Fibroblast of lung (primary cell): ENCODE results near the gene STIM1. TPM values are rescaled to one million over a fixed set of nuclear protein-coding genes. Genes with fewer than 3 reads are reported as not detected.
A peak's percentile ranks its signal among the peaks of the same experiment; 100 is the strongest.

Source experiments
- DNase-seq, 2 donors: peaks; one replicate each; pipeline versions ENCODE4 v3.0.0 to v3.0.0-alpha.2; 2010; ENCODE audit warnings: low read depth in 2 of 2
- H2AFZ ChIP-seq: 2 replicates; pipeline ENCODE4 v1.5.1; 2012; ENCODE audit warnings: low read length, control low read depth, inconsistent platforms
- H3K27ac ChIP-seq: 2 replicates; pipeline ENCODE4 v1.5.1; 2011; ENCODE audit warnings: low read length, control low read depth; ENCODE audit not compliant: insufficient read depth
- H3K27me3 ChIP-seq: 2 replicates; pipeline ENCODE4 v1.5.1; 2011; ENCODE audit warnings: mild to moderate bottlenecking, low read length; ENCODE audit not compliant: control insufficient read depth, insufficient read depth
- H3K36me3 ChIP-seq: 2 replicates; pipeline ENCODE4 v1.5.1; 2011; ENCODE audit warnings: low read length; ENCODE audit not compliant: control insufficient read depth, insufficient read depth
- H3K4me1 ChIP-seq: 2 replicates; pipeline ENCODE4 v1.5.1; 2011; ENCODE audit warnings: low read length; ENCODE audit not compliant: control insufficient read depth, insufficient read depth; ENCODE audit errors: extremely low read depth
- H3K4me2 ChIP-seq: 2 replicates; pipeline ENCODE4 v1.5.1; 2011; ENCODE audit warnings: low read length, control low read depth; ENCODE audit not compliant: insufficient read depth; ENCODE audit errors: extremely low read depth
- H3K4me3 ChIP-seq, 4 experiments: fragments of 200-600 bp in 1 of 4; sonication (generic) in 1 of 4; replicated peaks in 1 of 4; 2 replicates each; pipeline ENCODE4 v1.5.1; 2011 to 2016; ENCODE audit warnings: low read length in 4 of 4, low read depth in 3 of 4, mild to moderate bottlenecking in 3 of 4, control low read depth in 2 of 4, inconsistent platforms in 1 of 4, mixed read lengths in 1 of 4; ENCODE audit not compliant: insufficient read depth in 1 of 4; ENCODE audit errors: control extremely low read depth in 1 of 4
- H3K79me2 ChIP-seq: 2 replicates; pipeline ENCODE4 v1.5.1; 2012; ENCODE audit warnings: mild to moderate bottlenecking, low read length, inconsistent platforms; ENCODE audit not compliant: control insufficient read depth, insufficient read depth
- H3K9ac ChIP-seq: 2 replicates; pipeline ENCODE4 v1.5.1; 2011; ENCODE audit warnings: mild to moderate bottlenecking, low read length, control low read depth; ENCODE audit not compliant: insufficient read depth
- H3K9me3 ChIP-seq: 2 replicates; pipeline ENCODE4 v1.5.1; 2012; ENCODE audit warnings: low read depth, low read length; ENCODE audit not compliant: control insufficient read depth, insufficient read depth
- H4K20me1 ChIP-seq: 2 replicates; pipeline ENCODE4 v1.5.1; 2011; ENCODE audit warnings: low read length; ENCODE audit not compliant: control insufficient read depth, insufficient read depth; ENCODE audit errors: extremely low read depth
- CTCF ChIP-seq, 2 donors: IDR thresholded peaks in 1 of 2; conservative IDR thresholded peaks in 1 of 2; 1 replicate in 1 of 2; 2 replicates in 1 of 2; pipeline ENCODE4 v1.5.1; 2011 to 2012; ENCODE audit warnings: low read length in 2 of 2, control low read depth in 1 of 2, inconsistent platforms in 1 of 2, low read depth in 1 of 2, mild to moderate bottlenecking in 1 of 2
- EZH2 ChIP-seq: IDR thresholded peaks from 2 replicates; pipeline ENCODE4 v1.5.1; 2012; ENCODE audit warnings: low read length, control low read depth, mild to moderate bottlenecking; ENCODE audit errors: missing control alignments
- polyA plus RNA-seq, 2 donors: library from polyadenylated mRNA; depleted of rRNA in 1 of 2; stranded (reverse) in 1 of 2; unstranded in 1 of 2; fragments of >200 nt; gene quantifications; 2 replicates each; pipeline ENCODE4 v1.2.1, GENCODE V29; 2011 to 2012; ENCODE audit warnings: missing spikeins in 1 of 2
- total RNA-seq: library from RNA; depleted of rRNA; stranded (reverse); fragments of >200 nt; gene quantifications from 2 replicates; pipeline ENCODE4 v1.2.1, GENCODE V29; 2014

STIM1 gene
- total and polyA plus RNA-seq, 2 donors (not counting 1 experiment from before 2014, with no cell fraction given): 38.1 to 44.6 TPM

DNA sequence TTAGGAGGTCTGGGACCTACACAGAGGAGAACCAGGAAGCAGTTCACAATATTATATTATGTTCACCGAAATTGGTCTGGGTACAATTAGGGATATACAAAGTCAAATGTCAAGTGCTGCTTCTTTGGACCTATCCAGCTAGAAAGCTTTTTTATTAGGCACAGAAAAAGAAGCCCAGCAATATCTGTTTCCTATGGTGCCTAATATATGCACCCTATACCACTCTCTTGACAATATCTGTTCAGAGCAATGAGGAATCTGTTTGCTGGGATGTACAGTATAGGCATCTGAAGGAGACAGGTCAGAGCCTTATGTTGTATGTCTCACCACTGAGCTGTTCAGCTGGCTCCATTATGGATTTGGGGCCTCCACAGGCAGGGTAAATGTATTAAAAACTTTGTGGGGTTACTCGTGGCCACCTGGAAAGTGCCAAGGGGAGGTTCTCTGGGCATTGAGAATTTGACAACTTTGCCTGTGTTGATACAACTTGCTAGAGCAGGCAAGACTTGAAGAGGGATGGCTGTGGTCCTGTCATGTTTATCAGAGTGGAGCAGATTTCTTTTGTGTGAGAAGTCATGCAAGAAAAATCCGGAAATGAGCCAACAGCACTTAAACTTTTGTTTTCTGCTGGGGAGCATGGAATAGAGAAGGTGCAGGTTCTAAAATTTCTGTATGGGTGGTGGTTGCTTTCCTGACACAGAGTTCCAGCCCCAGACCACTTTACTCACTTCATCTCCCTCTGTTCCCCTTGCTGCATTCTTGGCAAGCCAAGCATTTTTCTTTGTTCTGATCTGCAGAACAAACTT, 10.1 kb downstream of the STIM1 start:
- Histone ChIP-seq H3K27me3 (no peaks in the 10 kb centered on the region), H3K27ac (no peak overlapping the region), H4K20me1 (no peaks in the 10 kb centered on the region), H3K9me3 (no peaks in the 10 kb centered on the region), H3K4me1 (peaks cover 2% of the 10 kb centered on the region), H3K4me3 (no peak overlapping the region), H2AFZ (no peak overlapping the region), H3K36me3 (no peaks in the 10 kb centered on the region), H3K79me2 (no peaks in the 10 kb centered on the region), H3K9ac (no peak overlapping the region), H3K4me2 (peak overlapping the region; percentile 4)
- peak; percentile 66 to 83 for DNase-seq
- no peak for TF ChIP-seq EZH2
- no peak for TF ChIP-seq CTCF (conservative IDR thresholded peaks at IDR 0.05 in 1 of 2, IDR thresholded peaks at IDR 0.05 in 1 of 2; ENCODE audit: low read depth in 1 of 2, low read length in 2 of 2)

DNA sequence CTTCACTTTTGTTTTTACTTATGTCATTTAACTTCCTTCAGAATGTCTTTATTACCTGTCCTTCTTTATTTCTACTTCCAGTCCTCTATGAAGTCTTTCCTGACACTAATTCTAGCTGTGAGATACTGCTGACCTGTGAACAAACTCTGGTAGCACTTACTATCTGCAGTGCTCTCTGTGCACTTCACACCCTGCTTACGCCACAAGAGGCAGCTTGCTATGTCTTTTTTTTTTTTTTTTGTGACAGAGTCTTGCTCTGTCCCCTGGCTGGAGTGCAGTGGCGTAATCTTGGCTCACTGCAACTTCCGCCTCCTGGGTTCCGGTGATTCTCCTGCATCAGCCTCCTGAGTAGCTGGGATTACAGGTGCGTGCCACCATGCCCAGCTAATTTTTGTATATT, 10.7 kb downstream of the STIM1 start:
- Histone ChIP-seq H3K79me2 (no peaks in the 10 kb centered on the region), H3K27me3 (no peaks in the 10 kb centered on the region), H3K9me3 (no peaks in the 10 kb centered on the region), H4K20me1 (no peaks in the 10 kb centered on the region), H3K9ac (no peak overlapping the region), H2AFZ (no peak overlapping the region), H3K36me3 (no peaks in the 10 kb centered on the region), H3K4me3 (no peak overlapping the region), H3K27ac (no peak overlapping the region), H3K4me1 (peaks cover 2% of the 10 kb centered on the region), H3K4me2 (peak overlapping the region; percentile 4)
- TF ChIP-seq CTCF (conservative IDR thresholded peaks at IDR 0.05 in 1 of 2, IDR thresholded peaks at IDR 0.05 in 1 of 2; ENCODE audit: low read depth in 1 of 2, low read length in 2 of 2): no peak
- no peak for TF ChIP-seq EZH2
- DNase-seq: no peak

GRCh38 chr11:3866836-3867208, 11.4 kb downstream of the STIM1 start:
- Histone ChIP-seq H3K9me3 (no peaks in the 10 kb centered on the region), H3K79me2 (no peaks in the 10 kb centered on the region), H3K9ac (no peak overlapping the region), H2AFZ (no peak overlapping the region), H3K27ac (no peak overlapping the region), H3K4me2 (no peak overlapping the region), H4K20me1 (no peaks in the 10 kb centered on the region), H3K4me1 (peaks cover 2% of the 10 kb centered on the region), H3K27me3 (no peaks in the 10 kb centered on the region), H3K36me3 (no peaks in the 10 kb centered on the region), H3K4me3 (no peak overlapping the region)
- TF ChIP-seq EZH2 (no peak), CTCF (conservative IDR thresholded peaks at IDR 0.05 in 1 of 2, IDR thresholded peaks at IDR 0.05 in 1 of 2; ENCODE audit: low read depth in 1 of 2, low read length in 2 of 2) (no peak)
- no peak for DNase-seq
